K562 (cell line): Measurements from ENCODE around the gene HMGB3. TPM values are rescaled to one million over a fixed set of nuclear protein-coding genes. Genes with fewer than 3 reads are reported as not detected.

Experiments used
- ATAC-seq: fragments of 200-7000 bp; cut with Tn5 transposase; 3 replicates; pipeline ENCODE4 v1.9.1; 2020; ENCODE audit warnings: moderate library complexity
- BruUV-seq: library from RNA; stranded (reverse); fragments of 400-500 nt; replicated peaks from 2 replicates; lab custom pipeline; 2021; lab: Mats Ljungman, UMichigan
- CTCF ChIA-PET: fragments of 300-600 bp; formaldehyde crosslinking; extraction: SDS; loops from one replicate; lab custom pipeline; 2021; ENCODE audit warnings: low intra/inter-chr PET ratio; lab: Yijun Ruan, JAX
- POLR2A ChIA-PET: fragments of 300-600, 350-650 bp; sonication (Branson Sonifier 250); formaldehyde crosslinking; extraction: SDS; loops from one replicate; lab custom pipeline; 2021; ENCODE audit warnings: antibody characterized with exemption, inconsistent platforms; lab: Yijun Ruan, JAX
- DNase-seq, 4 experiments: peaks; one replicate each; pipeline versions ENCODE4 v3.0.0 to v3.0.0-alpha.2; 2011 to 2018; ENCODE audit warnings: low spot score in 3 of 4, mixed read lengths in 3 of 4; ENCODE audit errors: extremely low read depth in 1 of 4
- FAIRE-seq: peaks from 2 replicates; lab custom pipeline; 2011; peaks lifted over from hg19 to GRCh38; lab: Jason Lieb, UNC
- H2AFZ ChIP-seq: 2 replicates; pipeline ENCODE4 v1.6.0; 2011; ENCODE audit warnings: low read depth, low read length, control low read depth, inconsistent platforms
- H3K27ac ChIP-seq: fragments of 200-600 bp; 3 replicates; pipeline ENCODE4 v1.8.0; 2011; ENCODE audit warnings: low read depth, mild to moderate bottlenecking, control low read depth, inconsistent platforms, low read length, moderate library complexity, mixed read lengths; ENCODE audit errors: extremely low read depth
- H3K27me3 ChIP-seq, 2 experiments: fragments of 300-600 bp in 1 of 2; 2 replicates in 1 of 2; 3 replicates in 1 of 2; pipeline versions ENCODE4 v1.6.0 to v1.8.0; 2011; ENCODE audit warnings: inconsistent platforms in 2 of 2, low read length in 2 of 2, mild to moderate bottlenecking in 1 of 2, mixed read lengths in 1 of 2, moderate library complexity in 1 of 2; ENCODE audit not compliant: control insufficient read depth in 2 of 2, insufficient read depth in 2 of 2
- H3K36me3 ChIP-seq: fragments of 300-600 bp; 3 replicates; pipeline ENCODE4 v1.8.0; 2011; ENCODE audit warnings: mild to moderate bottlenecking, low read length, inconsistent platforms; ENCODE audit not compliant: control insufficient read depth, insufficient read depth
- H3K4me1 ChIP-seq, 2 experiments: fragments of 200-600 bp in 1 of 2; replicated peaks in 1 of 2; 2 replicates in 1 of 2; 3 replicates in 1 of 2; pipeline versions ENCODE4 v1.5.1 to v1.8.0; 2011; ENCODE audit warnings: inconsistent platforms in 2 of 2, low read length in 2 of 2, mild to moderate bottlenecking in 1 of 2, mixed read lengths in 1 of 2, moderate library complexity in 1 of 2; ENCODE audit not compliant: control insufficient read depth in 2 of 2, insufficient read depth in 2 of 2
- H3K4me2 ChIP-seq: 2 replicates; pipeline ENCODE4 v1.6.1; 2011; ENCODE audit warnings: low read length, control low read depth, inconsistent platforms, mixed read lengths; ENCODE audit not compliant: insufficient read depth
- H3K4me3 ChIP-seq: fragments of 200-600 bp; sonication (generic), shearing (Covaris generic); 2 replicates; pipeline ENCODE4 v1.5.1; 2016; ENCODE audit warnings: control low read depth, inconsistent platforms
- H3K79me2 ChIP-seq: fragments of 200-600 bp; 3 replicates; pipeline ENCODE4 v1.8.0; 2011; ENCODE audit warnings: low read length, inconsistent platforms; ENCODE audit not compliant: control insufficient read depth, insufficient read depth
- H3K9ac ChIP-seq, 2 experiments: 2 replicates each; pipeline versions ENCODE4 v1.6.0 to v1.6.1; 2011; ENCODE audit warnings: low read depth in 2 of 2, low read length in 2 of 2, control low read depth in 1 of 2, inconsistent platforms in 1 of 2, mild to moderate bottlenecking in 1 of 2, mixed read lengths in 1 of 2; ENCODE audit not compliant: insufficient read depth in 1 of 2
- H3K9me1 ChIP-seq: one replicate; pipeline ENCODE4 v1.6.0; 2011; ENCODE audit warnings: inconsistent platforms, mild to moderate bottlenecking, low read length, moderate library complexity; ENCODE audit not compliant: control insufficient read depth, insufficient read depth
- H3K9me3 ChIP-seq: replicated peaks from 2 replicates; pipeline ENCODE4 v1.5.1; 2011; ENCODE audit warnings: low read depth, low read length, inconsistent platforms; ENCODE audit not compliant: control insufficient read depth, insufficient read depth
- H4K20me1 ChIP-seq: replicated peaks from 2 replicates; pipeline ENCODE4 v1.6.1; 2011; ENCODE audit warnings: low read length, inconsistent platforms, mixed read lengths; ENCODE audit not compliant: control insufficient read depth, insufficient read depth
- AFF4 ChIP-seq: sonication (generic); formaldehyde crosslinking; IDR thresholded peaks from 2 replicates; pipeline ENCODE4 v1.8.0; 2023; ENCODE audit warnings: mild to moderate bottlenecking, missing genetic modification reagents
- CREB5 ChIP-seq: fragments of 250-450 bp; sonication (Bioruptor Pico); IDR thresholded peaks from 2 replicates; pipeline ENCODE4 v1.5.0; 2020; ENCODE audit warnings: mild to moderate bottlenecking
- FOXA1 ChIP-seq: fragments of 450-650 bp; IDR thresholded peaks from 2 replicates; pipeline ENCODE4 v1.6.1; 2016; ENCODE audit warnings: mild to moderate bottlenecking, borderline replicate concordance
- HNRNPLL ChIP-seq: fragments of 200-400 bp; formaldehyde crosslinking; IDR thresholded peaks from 2 replicates; pipeline ENCODE4 v1.6.1; 2017; ENCODE audit warnings: low read length, low read depth, mild to moderate bottlenecking; ENCODE audit not compliant: poor library complexity, severe bottlenecking
- KDM5B ChIP-seq: fragments of 200-600 bp; sonication (generic); IDR thresholded peaks from 2 replicates; pipeline ENCODE4 v1.6.1; 2012; ENCODE audit warnings: low read depth, mild to moderate bottlenecking, moderate library complexity, low read length, control low read depth, inconsistent platforms; ENCODE audit not compliant: insufficient replicate concordance
- NCOA1 ChIP-seq: fragments of 450-650 bp; IDR thresholded peaks from 2 replicates; pipeline ENCODE4 v1.6.1; 2016; ENCODE audit warnings: low read depth
- RHOXF2B ChIP-seq: fragments of 250-450 bp; sonication (Bioruptor Pico); conservative IDR thresholded peaks from 2 replicates; pipeline ENCODE4 v1.5.1; 2021
- TAL1 ChIP-seq: fragments of 450-650 bp; IDR thresholded peaks from 2 replicates; pipeline ENCODE4 v1.6.1; 2016; ENCODE audit warnings: mild to moderate bottlenecking
- XRCC4 ChIP-seq: IDR thresholded peaks from one replicate; pipeline ENCODE4 v1.6.1; 2011; ENCODE audit not compliant: insufficient read depth, insufficient read length; ENCODE audit errors: extremely low read depth
- ZBTB12 ChIP-seq: fragments of 250-450 bp; sonication (Bioruptor Pico); IDR thresholded peaks from 2 replicates; pipeline ENCODE4 v1.4.0; 2020
- ZKSCAN3 ChIP-seq: fragments of 250-450 bp; sonication (Bioruptor Pico); IDR thresholded peaks from 2 replicates; pipeline ENCODE4 v1.4.0; 2020
- ZKSCAN8 ChIP-seq: fragments of 200-800 bp; sonication (Bioruptor generic); IDR thresholded peaks from 2 replicates; pipeline ENCODE4 v1.6.1; 2016; ENCODE audit warnings: missing genetic modification characterization, missing compliant biosample characterization
- ZNF592 ChIP-seq: fragments of 450-650 bp; IDR thresholded peaks from 2 replicates; pipeline ENCODE4 v1.6.1; 2017; ENCODE audit warnings: antibody characterized with exemption, mild to moderate bottlenecking
- WGBS: fragments of 100-300 bp; shearing (Covaris generic); methylation state at CpG from one replicate; pipeline ENCODE4 v1.1.6; 2016; ENCODE audit warnings: low coverage, mixed read lengths; ENCODE audit not compliant: insufficient coverage; ENCODE audit errors: missing lambda C conversion rate; 5-methylcytosine and 5-hydroxymethylcytosine counted together
- in situ Hi-C: fragments of 300-500 bp; cut with MboI; formaldehyde crosslinking; loops from 4 replicates; pipeline ENCODE4 v1.15.0; 2018; ENCODE audit warnings: inconsistent platforms, mixed read lengths
- intact Hi-C: fragments of 100-400 bp; cut with micrococcal nuclease; formaldehyde crosslinking; loops from 2 replicates; pipeline ENCODE4 v1.14.2; 2022
- polyA plus RNA-seq, 8 experiments: library from polyadenylated mRNA; depleted of rRNA in 4 of 8; stranded (reverse) in 5 of 8; unstranded in 3 of 8; fragments of >200 nt; fragmentation: Nextera tagmentation in 2 of 8; fragmentation: Illumina TruSeq in 1 of 8; extraction: Ambion mirVana in 2 of 8; extraction: Trizol in 1 of 8; gene quantifications; 2 replicates each; pipeline versions ENCODE4 v1.2.1 to v1.2.3, GENCODE V29; 2011 to 2014; ENCODE audit warnings: inconsistent platforms in 1 of 8, missing spikeins in 1 of 8
- total RNA-seq, 7 experiments: library from RNA; depleted of rRNA in 6 of 7; stranded (reverse); fragments of >200 nt in 6 of 7; fragmentation: Illumina TruSeq in 2 of 7; extraction: Trizol in 2 of 7; gene quantifications; 2 replicates each; pipeline versions ENCODE4 v1.2.1 to v1.2.3, GENCODE V29; 2011 to 2021; ENCODE audit warnings: low replicate concordance in 1 of 7

The HMGB3 gene
- total and polyA plus RNA-seq, 9 of the 15 experiments (the other 6 are each of a cell fraction or from before 2014, with no cell fraction given), result 36.7 to 168 (median 117) TPM

GRCh38 chrX:150935467-150935866 is 47.7 kb upstream of the HMGB3 start:
- Histone ChIP-seq H3K9ac (no peak overlapping the region), H3K36me3 (no peaks in the 10 kb centered on the region), H3K4me3 (no peak overlapping the region), H4K20me1 (no peaks in the 10 kb centered on the region), H3K27me3 (no peaks in the 10 kb centered on the region), H3K27ac (no peak overlapping the region), H3K4me1 (peaks cover 0 to 9% of the 10 kb centered on the region in 2 experiments; a peak in 2 of 5 replicates), H3K9me1 (no peaks in the 10 kb centered on the region), H2AFZ (no peak overlapping the region), H3K9me3 (no peaks in the 10 kb centered on the region), H3K79me2 (no peaks in the 10 kb centered on the region), H3K4me2 (no peak overlapping the region)
- BruUV-seq, result no TSS peak
- WGBS, result 32% methylated on average over 7 of the region's 7 CpGs
- TF ChIP-seq NCOA1 (no peak), ZBTB12 (CRISPR knock-in tag) (no peak), CREB5 (CRISPR knock-in tag) (no peak), ZKSCAN8 (no peak), KDM5B (no peak), ZKSCAN3 (CRISPR knock-in tag) (no peak), AFF4 (no peak), RHOXF2B (no peak), XRCC4 (no peak), TAL1 (no peak), ZNF592 (no peak), FOXA1 (no peak), HNRNPLL (no peak)
- ATAC-seq (no peak), FAIRE-seq (no peak), DNase-seq (no peak)
- intact Hi-C loops, result no loop called here
- POLR2A ChIA-PET, result interaction anchor here (1.2 kb wide), 1 partner anchor 15 kb away, joined by 3 read pairs; no protein-coding TSS in a partner anchor
- CTCF ChIA-PET, result no interaction called here
- in situ Hi-C loops, result no loop called here
